HCT116 (cell line): Measurements from ENCODE around the gene NAB1. TPM values are rescaled to one million over a fixed set of nuclear protein-coding genes. Genes with fewer than 3 reads are reported as not detected.

ENCODE experiments used
- ATAC-seq: fragments of 200-7000 bp; cut with Tn5 transposase; 2 replicates; pipeline ENCODE4 v1.9.1; 2020; ENCODE audit warnings: mild to moderate bottlenecking, moderate library complexity
- BruUV-seq: library from RNA; stranded (reverse); fragments of 400-500 nt; replicated peaks from 2 replicates; lab custom pipeline; 2021; lab: Mats Ljungman, UMichigan
- CTCF ChIA-PET: fragments of 300-600 bp; sonication (Branson Sonifier 250); formaldehyde crosslinking; loops from one replicate; lab custom pipeline; 2021; ENCODE audit warnings: antibody characterized with exemption; lab: Charles Lee
- POLR2A ChIA-PET: fragments of 300-600, 350-600 bp; sonication (Branson Sonifier 250); formaldehyde crosslinking; loops from one replicate; lab custom pipeline; 2021; ENCODE audit warnings: antibody characterized with exemption; lab: Charles Lee
- RAD21 ChIA-PET, 2 experiments: fragments of 300-600 bp; sonication (Branson Sonifier 250); formaldehyde crosslinking; loops; one replicate each; lab custom pipeline; 2023; ENCODE audit warnings: low total read pairs in 2 of 2; ENCODE audit not compliant: uncharacterized antibody in 2 of 2, unreplicated experiment in 2 of 2, low non-redundant PET in 1 of 2; lab: Charles Lee
- DNase-seq: peaks from one replicate; pipeline ENCODE4 v3.0.0-alpha.2; 2010; ENCODE audit warnings: low read depth, low spot score
- H2AFZ ChIP-seq: fragments of 200-600 bp; shearing (Covaris generic), sonication (generic); 2 replicates; pipeline ENCODE4 v1.6.1; 2017; ENCODE audit warnings: low read depth, mixed run types, mixed read lengths, antibody characterized with exemption, low read length; ENCODE audit not compliant: poor library complexity, severe bottlenecking
- H3K27ac ChIP-seq: 2 replicates; pipeline ENCODE4 v1.5.1; 2012; ENCODE audit warnings: low read depth, low read length
- H3K27me3 ChIP-seq: fragments of 200-600 bp; sonication (generic); 2 replicates; pipeline ENCODE4 v1.6.1; 2016; ENCODE audit warnings: mixed run types, low read length, mixed read lengths; ENCODE audit not compliant: insufficient read depth
- H3K36me3 ChIP-seq, 2 experiments: fragments of 200-500 bp in 1 of 2; fragments of 200-600 bp in 1 of 2; sonication (Bioruptor generic) in 1 of 2; sonication (generic) in 1 of 2; 2 replicates each; pipeline versions ENCODE4 v1.5.1 to v1.6.1; 2014 to 2016; ENCODE audit warnings: low read length in 2 of 2, inconsistent platforms in 1 of 2, mixed read lengths in 1 of 2, mixed run types in 1 of 2; ENCODE audit not compliant: insufficient read depth in 2 of 2, control insufficient read depth in 1 of 2
- H3K4me1 ChIP-seq, 2 experiments: fragments of 200-600 bp in 1 of 2; sonication (generic) in 1 of 2; 2 replicates each; pipeline versions ENCODE4 v1.5.1 to v1.6.1; 2012 to 2017; ENCODE audit warnings: low read length in 2 of 2, inconsistent platforms in 1 of 2, mild to moderate bottlenecking in 1 of 2, mixed read lengths in 1 of 2, mixed run types in 1 of 2, moderate library complexity in 1 of 2; ENCODE audit not compliant: insufficient read depth in 2 of 2, control insufficient read depth in 1 of 2
- H3K4me2 ChIP-seq: fragments of 200-600 bp; sonication (generic); 2 replicates; pipeline ENCODE4 v1.6.1; 2017; ENCODE audit warnings: mixed run types, low read length, mixed read lengths
- H3K4me3 ChIP-seq, 2 experiments: fragments of 200-600 bp in 1 of 2; sonication (generic) in 1 of 2; replicated peaks in 1 of 2; 2 replicates each; pipeline ENCODE4 v1.5.1; 2011 to 2016; ENCODE audit warnings: low read length in 2 of 2, control low read depth in 1 of 2, low read depth in 1 of 2, mild to moderate bottlenecking in 1 of 2, mixed read lengths in 1 of 2, mixed run types in 1 of 2
- H3K79me2 ChIP-seq: fragments of 200-600 bp; sonication (generic); 2 replicates; pipeline ENCODE4 v1.6.1; 2017; ENCODE audit warnings: mild to moderate bottlenecking, mixed run types, low read length, moderate library complexity, mixed read lengths; ENCODE audit not compliant: insufficient read depth
- H3K9ac ChIP-seq: fragments of 200-600 bp; sonication (generic); 2 replicates; pipeline ENCODE4 v1.6.1; 2016; ENCODE audit warnings: low read length, mixed read lengths
- H3K9me2 ChIP-seq: fragments of 200-600 bp; sonication (generic), shearing (Covaris generic); 2 replicates; pipeline ENCODE4 v1.6.1; 2017; ENCODE audit warnings: mixed run types, mild to moderate bottlenecking, moderate library complexity; ENCODE audit not compliant: insufficient read depth
- H3K9me3 ChIP-seq, 2 experiments: fragments of 200-500 bp in 1 of 2; fragments of 200-600 bp in 1 of 2; sonication (Bioruptor generic) in 1 of 2; sonication (generic) in 1 of 2; 2 replicates each; pipeline ENCODE4 v1.6.1; 2014 to 2017; ENCODE audit warnings: low read length in 2 of 2, mixed read lengths in 2 of 2, inconsistent platforms in 1 of 2, low read depth in 1 of 2, mild to moderate bottlenecking in 1 of 2, mixed run types in 1 of 2, moderate library complexity in 1 of 2; ENCODE audit not compliant: control insufficient read depth in 1 of 2, insufficient read depth in 1 of 2
- H4K20me1 ChIP-seq: fragments of 200-600 bp; sonication (generic), shearing (Covaris generic); 2 replicates; pipeline ENCODE4 v1.6.1; 2017; ENCODE audit warnings: mixed run types, mild to moderate bottlenecking, moderate library complexity; ENCODE audit not compliant: insufficient read depth
- ATF3 ChIP-seq: IDR thresholded peaks from 2 replicates; pipeline ENCODE4 v1.6.1; 2012
- CBX3 ChIP-seq: IDR thresholded peaks from 2 replicates; pipeline ENCODE4 v1.6.1; 2012; ENCODE audit warnings: low read depth
- CTCF ChIP-seq, 3 experiments: fragments of 200-600 bp in 1 of 3; sonication (generic) in 1 of 3; IDR thresholded peaks in 2 of 3; conservative IDR thresholded peaks in 1 of 3; 2 replicates each; pipeline ENCODE4 v1.5.1; 2012 to 2017; ENCODE audit warnings: low read depth in 2 of 3, low read length in 2 of 3, antibody characterized with exemption in 1 of 3, borderline replicate concordance in 1 of 3, control low read depth in 1 of 3, mild to moderate bottlenecking in 1 of 3, mixed read lengths in 1 of 3, mixed run types in 1 of 3, moderate library complexity in 1 of 3; ENCODE audit not compliant: insufficient read depth in 1 of 3
- ELF1 ChIP-seq: IDR thresholded peaks from 2 replicates; pipeline ENCODE4 v1.6.1; 2012; ENCODE audit warnings: low read depth, borderline replicate concordance
- EZH2 ChIP-seq: fragments of 200-600 bp; sonication (generic); IDR thresholded peaks from 2 replicates; pipeline ENCODE4 v1.6.1; 2017; ENCODE audit warnings: antibody characterized with exemption, mixed run types
- EZH2phosphoT487 ChIP-seq: fragments of 200-600 bp; IDR thresholded peaks from 2 replicates; pipeline ENCODE4 v1.6.1; 2018; ENCODE audit warnings: antibody characterized with exemption, borderline replicate concordance
- JUND ChIP-seq: IDR thresholded peaks from 2 replicates; pipeline ENCODE4 v1.6.1; 2012
- POLR2AphosphoS5 ChIP-seq: IDR thresholded peaks from 2 replicates; pipeline ENCODE4 v1.6.1; 2011; ENCODE audit warnings: mild to moderate bottlenecking, low read depth, low read length, moderate library complexity
- TCF7L2 ChIP-seq: IDR thresholded peaks from 2 replicates; pipeline ENCODE4 v1.7.0; 2011; ENCODE audit warnings: borderline replicate concordance, inconsistent platforms; ENCODE audit not compliant: insufficient read depth, insufficient read length; ENCODE audit errors: extremely low read depth
- ZFX ChIP-seq: fragments of 450-650 bp; IDR thresholded peaks from 2 replicates; pipeline ENCODE4 v1.6.1; 2017
- intact Hi-C: fragments of 100-400 bp; cut with micrococcal nuclease; formaldehyde crosslinking; loops from 2 replicates; pipeline ENCODE4 v1.10.0; 2022
- total RNA-seq: library from RNA; stranded (reverse); gene quantifications from one replicate; pipeline ENCODE4 v1.2.1, GENCODE V29; 2021; ENCODE audit not compliant: unreplicated experiment
- TF ChIP-seq, protein P1 (sequence below): IDR thresholded peaks from 2 replicates; pipeline ENCODE4 v1.6.1; 2012

The NAB1 gene
- total RNA-seq, 1 experiment from 2014 or later: 43.8 TPM

DNA sequence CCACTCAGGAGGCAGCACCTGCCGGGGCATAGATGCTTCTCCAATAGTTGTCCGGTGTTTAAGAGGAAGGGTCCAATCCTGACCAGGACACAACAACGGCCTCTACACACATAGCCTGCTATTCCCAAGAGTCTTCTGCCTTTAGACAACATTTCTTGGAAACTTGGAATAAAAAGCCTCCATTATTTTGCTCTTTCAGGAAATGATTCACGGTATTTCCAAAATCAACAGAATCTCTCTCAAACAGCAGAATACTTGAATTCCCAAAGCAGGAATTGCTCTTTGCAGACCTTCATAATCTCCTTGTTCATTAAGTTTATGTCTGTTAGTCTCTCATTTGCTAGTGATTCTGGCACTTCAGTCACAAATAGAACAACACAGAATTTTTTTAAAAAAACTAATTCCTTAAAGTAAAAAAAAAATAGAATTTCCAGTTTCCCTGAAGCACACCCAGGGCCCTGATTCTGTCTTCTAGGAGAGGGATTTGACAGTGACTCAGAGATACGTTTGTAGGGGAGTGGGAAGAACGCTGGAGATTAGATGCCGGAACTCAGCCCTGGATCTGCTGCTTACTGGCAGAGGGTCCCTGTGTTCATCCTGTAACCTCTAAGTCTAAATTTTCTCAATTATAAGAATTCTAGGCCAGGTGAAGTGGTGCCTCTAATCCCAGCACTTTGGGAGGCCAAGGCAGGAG, 74.7 kb downstream of the NAB1 start:
- no peak for TF ChIP-seq EZH2phosphoT487
- no peak for TF ChIP-seq JUND
- no peak for TF ChIP-seq ZFX
- TF ChIP-seq ATF3: no peak
- no peak for TF ChIP-seq CTCF (IDR thresholded peaks at IDR 0.05 in 2 of 3, conservative IDR thresholded peaks at IDR 0.05 in 1 of 3; ENCODE audit: borderline replicate concordance in 1 of 3, insufficient read depth in 1 of 3, low read depth in 2 of 3, low read length in 2 of 3)
- no peak for TF ChIP-seq POLR2AphosphoS5
- TF ChIP-seq ELF1: no peak
- TF ChIP-seq EZH2: no peak
- TF ChIP-seq CBX3: no peak
- TF ChIP-seq TCF7L2: no peak
- TF ChIP-seq, protein P1, sequence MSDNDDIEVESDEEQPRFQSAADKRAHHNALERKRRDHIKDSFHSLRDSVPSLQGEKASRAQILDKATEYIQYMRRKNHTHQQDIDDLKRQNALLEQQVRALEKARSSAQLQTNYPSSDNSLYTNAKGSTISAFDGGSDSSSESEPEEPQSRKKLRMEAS: no peak
- Histone ChIP-seq H4K20me1 (no peaks in the 10 kb centered on the region), H3K9me3 (no peaks in the 10 kb centered on the region), H2AFZ (no peak overlapping the region), H3K27me3 (no peaks in the 10 kb centered on the region), H3K4me3 (no peak overlapping the region), H3K79me2 (no peaks in the 10 kb centered on the region), H3K9me2 (no peaks in the 10 kb centered on the region), H3K4me2 (no peak overlapping the region), H3K36me3 (no peaks in the 10 kb centered on the region), H3K4me1 (peaks cover 10 to 30% of the 10 kb centered on the region in 2 experiments), H3K9ac (no peak overlapping the region), H3K27ac (no peak overlapping the region)
- no TSS peak for BruUV-seq
- ATAC-seq (no peak), DNase-seq (no peak)
- POLR2A ChIA-PET: no interaction called here
- RAD21 ChIA-PET: no interaction called here
- CTCF ChIA-PET: no interaction called here
- intact Hi-C loops: no loop called here
